Skeletal muscle cell (primary cell): ENCODE measurements around the gene CCDC24.

Experiments
- DNase-seq: peaks from one replicate; pipeline ENCODE4 v3.0.0-alpha.2; 2010; ENCODE audit warnings: low read depth
- H3K4me3 ChIP-seq: 2 replicates; pipeline ENCODE4 v1.5.1; 2011; ENCODE audit warnings: low read depth, mild to moderate bottlenecking, control low read depth, low read length, moderate library complexity

CCDC24 gene

GRCh38 chr1:43993206-43993914 is 2.0 kb downstream of the CCDC24 start:
- H3K4me3 ChIP-seq, result no peak overlapping the region
- DNase-seq, result no peak

- no peak for DNase-seq
- no peak overlapping the region for H3K4me3 ChIP-seq
Observed at GRCh38 chr1:43994071-43994470, 2.7 kb downstream of the CCDC24 start.

- no peak for DNase-seq
Observed at GRCh38 chr1:43994794-43995790, 3.7 kb downstream of the CCDC24 start.

GRCh38 chr1:43995984-43996732 is 4.8 kb downstream of the CCDC24 start:
- no peak overlapping the region for H3K4me3 ChIP-seq
- DNase-seq, result no peak

More at GRCh38 chr1:43994794-43995790, 3.7 kb downstream of the CCDC24 start:
- no peak overlapping the region for H3K4me3 ChIP-seq

GRCh38 chr1:43996733-43997115 is 5.3 kb downstream of the CCDC24 start:
- no peak overlapping the region for H3K4me3 ChIP-seq
- no peak for DNase-seq

GRCh38 chr1:43997295-43997999 is 6.0 kb downstream of the CCDC24 start:
- DNase-seq, result no peak

GRCh38 chr1:43998000-43998378 is 6.6 kb downstream of the CCDC24 start:
- H3K4me3 ChIP-seq, result no peak overlapping the region

More at GRCh38 chr1:43997295-43997999, 6.0 kb downstream of the CCDC24 start:
- H3K4me3 ChIP-seq, result no peak overlapping the region

GRCh38 chr1:43999455-43999854 is 8.1 kb downstream of the CCDC24 start:
- DNase-seq, result no peak
- no peak overlapping the region for H3K4me3 ChIP-seq

More at GRCh38 chr1:43998000-43998378, 6.6 kb downstream of the CCDC24 start:
- no peak for DNase-seq

- DNase-seq, result no peak
- H3K4me3 ChIP-seq, result no peak overlapping the region
Observed at GRCh38 chr1:44000122-44000665, 8.8 kb downstream of the CCDC24 start.

- DNase-seq, result no peak
- no peak overlapping the region for H3K4me3 ChIP-seq
Observed at GRCh38 chr1:44002165-44002564, 10.8 kb downstream of the CCDC24 start.

GRCh38 chr1:44002606-44003157 is 11.3 kb downstream of the CCDC24 start:
- no peak for DNase-seq

GRCh38 chr1:44008259-44008658 is 16.9 kb downstream of the CCDC24 start:
- no peak for DNase-seq
- no peak overlapping the region for H3K4me3 ChIP-seq

More at GRCh38 chr1:44002606-44003157, 11.3 kb downstream of the CCDC24 start:
- no peak overlapping the region for H3K4me3 ChIP-seq

- H3K4me3 ChIP-seq, result no peak overlapping the region
- DNase-seq, result no peak
Observed at GRCh38 chr1:44010935-44011471, 19.6 kb downstream of the CCDC24 start.

- no peak overlapping the region for H3K4me3 ChIP-seq
- DNase-seq, result no peak
Observed at GRCh38 chr1:44012404-44012803, 21.0 kb downstream of the CCDC24 start.

- DNase-seq, result no peak
- no peak overlapping the region for H3K4me3 ChIP-seq
Observed at GRCh38 chr1:44012941-44013609, 21.7 kb downstream of the CCDC24 start.

- DNase-seq, result no peak
Observed at GRCh38 chr1:44013949-44014348, 22.6 kb downstream of the CCDC24 start.

GRCh38 chr1:44014365-44015104 is 23.1 kb downstream of the CCDC24 start:
- no peak for DNase-seq
- no peak overlapping the region for H3K4me3 ChIP-seq

More at GRCh38 chr1:44013949-44014348, 22.6 kb downstream of the CCDC24 start:
- H3K4me3 ChIP-seq, result no peak overlapping the region
